Measurements from ENCODE around the gene CLCN5.
A peak's percentile ranks its signal among the peaks of the same experiment; 100 is the strongest.
"Not testable (repeated sequence)": the region's sequence is repeated elsewhere in the genome, so short reads cannot be mapped to it uniquely, and the experiment has no call there.

Gene CLCN5

DNA sequence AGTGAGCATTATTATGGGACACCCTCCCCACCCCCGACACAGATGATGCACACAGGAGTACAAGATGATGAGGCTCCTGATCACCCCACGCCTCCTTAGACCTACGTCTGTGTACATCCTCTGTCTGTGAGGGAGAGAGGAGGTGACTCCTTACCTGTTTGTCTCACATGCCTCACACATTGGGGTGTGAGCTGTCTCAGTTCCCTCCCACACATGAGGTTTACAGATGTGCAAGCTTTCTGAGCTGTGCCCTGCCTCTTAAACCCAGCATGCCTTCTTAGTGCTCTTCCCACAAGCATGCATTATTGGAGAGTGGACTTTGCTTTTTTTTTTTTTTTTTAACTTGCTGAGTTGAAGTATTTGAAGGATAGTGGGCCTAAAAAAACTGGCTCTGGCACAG lies 76.7 kb downstream of the CLCN5 start:
- peak; percentile 24 for DNase-seq

DNA sequence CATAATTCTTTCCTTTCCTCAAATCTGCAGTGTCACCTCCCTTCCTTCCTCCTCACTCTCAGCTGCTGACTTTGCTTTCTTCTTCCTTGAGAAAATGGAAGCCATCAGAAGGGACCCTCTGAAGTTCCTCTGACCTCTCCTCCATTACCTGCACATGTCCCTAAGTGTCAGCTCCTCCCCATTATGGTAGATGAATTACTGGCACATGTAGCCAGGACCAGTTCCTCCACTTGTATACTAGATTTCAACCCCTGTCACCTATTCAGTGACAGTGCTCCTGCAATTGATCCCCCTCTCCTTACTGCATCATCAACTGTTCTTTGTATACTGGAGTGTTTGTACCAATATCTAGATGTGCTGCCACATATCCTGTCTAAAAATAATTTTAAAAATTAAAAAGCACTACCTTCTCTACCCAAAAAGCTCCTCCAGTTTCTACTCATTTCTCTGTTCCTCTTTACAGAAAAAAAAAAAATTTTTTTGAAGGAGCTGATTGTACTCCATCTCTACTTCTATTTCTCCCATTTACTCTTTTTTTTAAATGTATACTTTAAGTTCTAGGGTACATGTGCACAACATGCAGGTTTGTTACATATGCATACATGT lies 78.6 kb downstream of the CLCN5 start:
- DNase-seq = no peak

DNA sequence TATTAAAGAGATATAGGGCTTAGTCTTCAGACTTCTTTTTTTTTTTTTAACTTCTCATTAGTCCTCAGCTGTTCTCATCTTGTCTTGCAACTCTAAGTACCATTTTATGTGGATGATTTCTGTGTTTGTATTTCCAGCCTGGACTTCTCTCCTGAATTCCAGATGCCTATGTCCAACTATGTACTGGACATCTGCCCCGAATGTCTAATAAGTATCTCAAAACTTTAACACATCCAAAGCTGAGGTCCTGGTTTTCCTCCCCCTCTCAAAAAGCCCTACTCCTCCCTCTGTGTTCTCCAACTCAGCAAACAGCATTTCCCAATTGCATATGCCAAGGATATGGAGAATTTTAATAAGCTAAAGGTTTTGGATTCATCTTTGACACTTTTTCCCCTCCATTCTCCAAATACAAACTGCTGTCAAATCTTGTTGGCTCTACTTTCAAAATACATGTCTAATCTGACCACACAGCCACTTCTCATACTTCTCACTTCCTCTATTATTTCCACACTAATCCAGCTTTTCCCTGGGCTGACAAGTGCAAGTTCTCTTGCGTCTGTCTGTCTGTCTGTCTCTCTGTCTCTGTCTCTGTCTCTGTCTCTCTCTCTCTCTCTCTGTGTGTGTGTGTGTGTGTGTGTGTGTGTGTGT lies 79.8 kb downstream of the CLCN5 start:
- no peak for DNase-seq

DNA sequence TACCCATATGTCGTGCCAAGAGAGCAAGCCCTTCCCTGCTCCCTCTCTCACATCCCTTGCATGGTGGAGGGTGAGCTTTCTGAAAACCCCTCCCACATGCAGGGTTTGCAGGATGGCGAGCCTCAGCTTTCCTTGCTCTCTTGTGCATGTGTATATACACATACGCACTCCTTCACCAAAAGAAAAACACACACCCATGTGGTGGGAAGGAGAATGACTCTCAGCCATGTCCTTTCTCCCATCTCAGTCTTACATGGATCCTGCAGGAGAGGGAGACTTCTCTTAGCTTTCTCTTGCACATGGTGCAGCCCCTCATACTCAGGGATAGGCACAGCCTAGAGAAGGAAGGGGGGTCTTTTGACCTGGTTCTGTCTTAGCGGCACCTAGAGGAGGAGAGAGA lies 81.1 kb downstream of the CLCN5 start:
- DNase-seq = no peak

DNA sequence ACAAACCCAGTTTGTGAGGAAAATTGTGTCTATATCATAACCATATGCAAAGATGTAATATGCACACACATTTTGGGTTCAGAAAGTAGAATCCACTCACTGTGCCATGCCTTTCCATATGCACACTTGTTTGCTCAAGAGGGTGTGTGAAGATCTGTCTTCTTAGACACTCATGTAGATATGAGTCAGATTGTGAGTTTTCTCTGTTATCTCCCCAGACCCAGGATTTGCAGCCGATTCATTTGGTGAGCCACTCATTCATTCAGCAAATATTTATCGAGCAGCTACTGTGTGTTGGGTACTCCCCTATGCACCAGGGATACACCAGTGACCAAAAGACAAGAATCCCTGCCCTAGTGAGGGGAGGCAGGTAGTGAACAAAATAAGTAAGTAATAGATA lies 81.5 kb downstream of the CLCN5 start:
- DNase-seq = no peak

DNA sequence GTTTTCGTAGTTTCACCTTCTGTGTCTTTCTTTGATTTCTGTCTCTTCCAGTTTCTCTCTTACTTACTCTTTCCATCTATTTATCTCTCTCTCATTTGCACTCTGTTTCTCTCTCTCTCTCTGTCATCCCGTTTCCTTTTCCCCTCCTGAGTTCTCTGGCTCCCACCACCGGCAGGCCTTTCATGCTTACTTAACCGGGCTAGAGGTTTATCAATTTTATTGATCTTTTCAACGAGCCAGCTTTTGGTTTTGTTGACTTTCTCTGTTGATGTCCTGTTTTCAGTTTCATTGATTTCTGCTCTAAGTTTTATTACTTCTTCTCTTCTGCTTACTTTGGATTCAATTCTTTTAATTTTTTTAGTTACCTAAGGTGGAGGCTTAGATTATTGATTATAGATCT lies 103.2 kb downstream of the CLCN5 start:
- DNase-seq = not testable (repeated sequence)

DNA sequence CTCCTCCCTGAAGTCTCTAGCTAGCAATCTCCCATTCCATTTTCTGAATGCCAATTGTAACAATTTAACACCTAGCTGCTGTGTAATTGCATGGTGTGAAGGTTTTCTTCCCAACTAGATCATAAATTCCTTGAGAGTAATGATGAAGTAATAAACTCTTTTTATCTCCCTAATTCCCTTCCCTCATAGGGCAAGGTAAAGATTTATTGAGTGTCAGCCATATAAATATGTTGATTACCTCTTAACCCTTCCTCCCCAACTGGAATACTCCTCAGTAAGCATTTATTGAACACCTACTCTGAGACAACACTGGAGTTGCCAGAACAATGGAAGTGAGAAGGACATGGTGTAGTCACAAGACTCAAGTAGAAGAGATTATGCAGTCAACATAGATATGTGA lies 112.7 kb downstream of the CLCN5 start:
- DNase-seq = no peak

DNA sequence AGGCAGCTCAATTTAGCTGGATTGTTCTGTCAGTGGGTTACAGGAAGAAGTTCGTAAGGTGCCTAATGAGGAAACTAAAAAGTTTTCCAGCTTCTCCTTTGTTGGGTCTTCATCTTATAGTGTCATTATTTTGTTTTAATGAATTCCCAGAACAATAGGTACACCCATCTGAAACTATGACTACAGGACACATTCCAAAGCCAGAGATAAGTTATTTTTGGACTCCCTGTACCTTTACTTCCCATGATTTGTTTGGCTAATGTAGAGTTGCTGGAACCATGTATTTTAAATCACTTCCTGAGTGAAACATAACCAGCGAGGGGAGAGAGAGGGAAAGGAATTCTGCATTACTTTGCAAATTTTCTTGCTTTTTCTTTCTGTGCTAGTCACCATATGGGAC lies 114.0 kb downstream of the CLCN5 start:
- DNase-seq = no peak

DNA sequence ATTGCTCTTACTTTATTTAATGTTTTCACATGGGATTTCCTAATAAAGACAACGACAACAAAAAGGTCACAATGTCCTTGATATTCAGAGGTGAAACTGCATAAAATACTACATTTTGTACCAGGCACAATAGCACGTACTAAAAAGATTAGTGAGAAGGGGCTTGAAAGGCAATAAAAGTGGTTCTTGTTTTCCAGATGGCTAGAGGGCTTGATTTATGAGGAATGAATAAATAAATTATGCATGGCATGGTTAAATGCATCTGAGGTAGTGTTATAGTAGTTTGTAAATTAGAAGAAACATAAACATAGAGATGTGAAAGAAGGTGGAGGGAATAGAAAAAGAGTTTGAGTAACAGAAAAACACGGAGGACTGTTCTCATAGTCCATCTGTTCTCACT lies 123.4 kb downstream of the CLCN5 start:
- no peak for DNase-seq

DNA sequence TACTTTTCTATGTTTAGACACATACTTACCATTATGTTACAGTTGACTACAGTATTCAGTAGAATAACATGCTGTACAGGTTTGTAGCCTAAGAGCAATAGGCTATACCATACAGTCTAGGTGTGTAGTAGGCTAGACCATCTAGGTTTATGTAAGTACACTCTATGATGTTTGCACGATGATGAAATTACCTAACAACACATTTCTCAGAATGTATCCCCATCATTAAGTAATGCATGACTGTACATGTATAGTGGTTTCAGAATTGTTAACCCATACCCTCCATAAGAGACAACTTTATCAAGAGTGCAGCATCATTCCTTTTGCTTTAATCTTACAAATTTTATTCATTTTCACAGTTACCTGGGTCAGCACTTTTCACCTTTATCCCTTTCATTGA lies 126.8 kb downstream of the CLCN5 start:
- DNase-seq = no peak

DNA sequence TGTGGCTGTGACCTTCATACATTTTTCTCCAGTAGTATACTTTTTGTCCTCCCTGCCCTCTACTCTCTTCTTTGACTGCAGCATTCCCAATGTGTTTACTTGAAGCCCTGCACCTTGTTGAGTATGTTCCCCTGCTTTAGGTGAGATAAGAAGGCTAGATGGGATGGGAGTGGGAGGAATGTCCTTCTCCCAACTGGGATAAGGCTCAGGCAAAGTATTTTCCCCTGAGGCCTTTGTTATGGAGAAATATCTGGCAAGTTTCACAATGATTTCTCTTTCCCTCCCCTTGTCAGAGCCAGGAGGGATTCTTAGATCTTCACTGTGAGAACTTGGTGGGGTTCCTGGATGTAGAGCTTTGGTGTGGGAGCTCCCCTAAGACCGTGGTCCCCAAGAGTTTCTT lies 131.8 kb downstream of the CLCN5 start:
- DNase-seq = no peak

DNA sequence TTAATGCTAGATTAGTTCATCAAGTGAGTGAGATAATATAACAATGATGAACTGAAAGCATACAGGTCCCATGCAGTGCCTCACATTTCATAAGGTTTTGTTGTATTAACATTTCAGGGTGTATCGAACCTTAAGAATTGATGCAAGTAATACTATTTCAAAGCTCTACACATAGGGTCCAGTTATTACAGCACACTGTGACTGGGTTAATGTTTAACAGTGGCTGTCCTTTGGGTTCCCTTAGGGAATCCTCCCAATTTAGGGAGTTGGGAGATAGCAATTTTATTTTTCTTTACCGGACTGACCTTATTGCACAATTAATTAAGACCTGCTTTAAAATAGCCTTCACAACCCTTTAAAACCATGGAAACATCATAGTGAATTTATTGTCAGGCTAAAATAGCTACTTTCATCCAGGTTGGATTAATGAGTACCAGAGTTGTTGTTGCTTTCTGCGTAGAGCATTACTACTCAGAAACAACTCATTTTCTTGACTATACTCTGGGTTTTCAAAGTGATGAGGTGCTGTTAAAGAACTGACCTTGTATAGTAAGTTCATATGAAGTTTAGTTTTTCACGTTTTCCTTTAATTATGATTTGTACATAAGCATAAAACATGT lies 144.0 kb downstream of the CLCN5 start:
- DNase-seq = no peak

DNA sequence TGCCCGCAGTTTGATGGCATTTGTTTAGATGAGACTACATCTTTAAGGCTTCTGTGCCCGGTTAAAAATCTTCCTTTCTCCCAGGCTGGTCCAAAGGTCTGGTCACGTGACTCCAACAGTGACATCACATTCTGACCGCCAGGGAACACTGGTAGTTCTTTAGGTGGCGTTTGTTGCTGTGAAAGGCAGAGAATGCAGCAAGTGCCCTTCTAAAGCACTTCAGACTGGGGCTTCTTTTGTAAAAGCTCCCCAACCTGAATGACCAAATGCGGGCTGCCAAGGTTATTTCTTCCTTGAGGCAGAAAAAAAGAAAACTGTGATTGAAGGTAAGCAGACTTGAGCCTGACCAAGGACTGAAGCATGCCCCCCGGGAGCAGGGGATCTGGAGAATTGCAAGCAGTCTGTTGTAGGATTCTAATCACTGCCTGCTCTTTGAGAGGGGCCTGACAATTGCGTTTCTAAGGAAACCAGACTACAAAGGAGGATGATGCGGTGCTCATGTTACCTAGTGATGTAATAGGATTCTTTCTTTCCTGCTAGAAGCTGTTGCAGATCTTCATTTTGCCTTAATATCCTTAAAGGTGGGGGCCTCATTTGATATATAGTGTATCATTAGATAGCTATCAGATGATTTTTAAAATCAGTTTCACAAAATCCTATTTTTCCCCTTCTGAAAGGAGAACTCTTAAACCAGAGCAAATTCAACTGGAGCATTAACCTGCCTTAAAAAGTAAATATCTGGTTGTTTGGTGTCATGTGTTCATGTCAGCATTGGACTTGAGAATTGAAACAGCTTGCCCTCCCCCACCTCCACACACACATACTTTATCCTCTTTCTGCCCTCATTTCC lies 145.3 kb downstream of the CLCN5 start:
- no peak for DNase-seq

DNA sequence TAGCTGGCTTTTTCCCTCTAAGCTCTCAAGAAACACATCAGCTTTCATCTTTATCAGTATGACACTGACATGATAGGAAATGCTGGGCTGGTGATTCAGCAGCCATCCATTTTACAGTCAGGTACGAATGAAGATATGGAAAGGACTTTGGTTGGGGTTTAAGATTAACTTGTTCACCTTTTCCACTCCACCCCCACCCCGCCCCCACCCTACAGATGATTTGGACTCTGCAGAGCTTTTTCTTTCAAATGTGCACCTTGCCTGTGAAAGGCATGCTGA lies 145.8 kb downstream of the CLCN5 start:
- no peak for DNase-seq

DNA sequence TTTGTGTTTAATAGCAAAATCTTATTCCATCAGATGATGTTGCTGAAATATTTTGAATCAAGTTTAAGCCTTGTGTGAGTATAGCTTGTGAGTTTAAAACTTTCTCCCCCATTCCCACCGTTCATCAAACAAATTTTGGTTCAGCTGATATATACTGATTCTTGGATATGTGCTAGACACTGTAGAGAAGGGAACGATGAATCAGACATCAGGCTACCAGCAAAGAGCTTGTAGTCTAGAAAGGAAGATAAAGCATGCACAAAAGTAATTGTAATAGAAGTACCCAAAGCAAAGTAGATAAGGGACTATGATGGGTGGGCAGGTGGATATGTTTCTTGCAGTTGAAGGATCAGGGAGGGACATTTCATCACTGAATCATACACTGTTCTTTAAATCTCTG lies 146.5 kb downstream of the CLCN5 start:
- no peak for DNase-seq

DNA sequence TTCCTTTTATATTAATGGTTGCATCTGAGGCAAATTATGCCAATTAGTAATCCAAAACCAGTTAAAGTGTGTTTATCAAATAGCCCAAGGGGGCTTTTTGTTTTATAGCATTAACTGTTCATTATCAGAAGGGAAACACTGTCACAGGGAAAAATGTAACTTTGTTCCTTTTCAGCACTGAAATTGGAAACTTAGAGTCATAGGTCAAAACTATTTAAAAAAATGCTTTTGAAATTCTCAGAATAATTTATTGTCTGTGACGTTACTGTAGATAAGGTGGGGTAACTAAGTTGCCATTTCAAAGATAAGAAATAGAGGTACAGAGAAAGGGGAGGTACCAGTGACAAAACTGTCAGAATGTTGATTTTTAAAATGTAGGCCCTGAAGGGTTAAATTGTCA lies 149.1 kb downstream of the CLCN5 start:
- no peak for DNase-seq

DNA sequence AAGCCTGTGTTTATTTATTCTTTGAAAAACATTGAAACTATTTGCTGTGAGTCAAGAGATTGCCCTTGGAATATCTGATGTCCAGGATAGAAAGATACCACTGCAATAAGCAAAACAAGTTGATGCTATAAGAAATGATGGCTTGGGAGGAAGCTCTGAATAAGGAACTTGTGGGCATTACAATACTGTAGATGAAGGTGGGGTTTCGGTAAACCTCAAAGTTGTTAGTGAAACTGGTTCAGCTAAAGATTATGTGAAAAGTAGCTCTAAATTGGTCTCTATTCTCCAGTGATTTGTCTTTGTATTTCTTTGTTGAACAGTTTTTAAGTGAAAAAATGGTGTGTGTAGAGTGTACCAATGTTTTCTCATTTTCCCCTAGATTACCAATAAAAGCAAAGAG lies 149.7 kb downstream of the CLCN5 start:
- DNase-seq = no peak

DNA sequence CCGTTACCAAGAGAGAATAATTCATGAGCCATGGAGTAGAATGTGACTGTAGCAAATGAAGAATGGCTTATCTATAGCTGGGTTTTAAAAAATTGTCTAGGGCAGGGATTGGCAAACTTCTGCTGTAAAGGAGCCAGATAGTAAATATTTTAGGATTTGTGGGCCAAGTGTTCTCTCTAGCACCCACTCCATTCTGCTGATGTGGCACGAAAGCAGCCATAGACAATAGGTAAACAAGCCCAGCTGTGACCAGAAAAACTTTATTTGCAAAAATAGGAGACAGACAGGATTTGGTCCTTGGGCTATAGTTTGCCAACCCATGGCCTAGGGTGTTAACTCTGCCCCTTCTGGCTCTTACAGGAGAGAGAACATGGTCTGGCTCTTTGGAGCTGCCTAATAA lies 151.2 kb downstream of the CLCN5 start:
- no peak for DNase-seq

DNA sequence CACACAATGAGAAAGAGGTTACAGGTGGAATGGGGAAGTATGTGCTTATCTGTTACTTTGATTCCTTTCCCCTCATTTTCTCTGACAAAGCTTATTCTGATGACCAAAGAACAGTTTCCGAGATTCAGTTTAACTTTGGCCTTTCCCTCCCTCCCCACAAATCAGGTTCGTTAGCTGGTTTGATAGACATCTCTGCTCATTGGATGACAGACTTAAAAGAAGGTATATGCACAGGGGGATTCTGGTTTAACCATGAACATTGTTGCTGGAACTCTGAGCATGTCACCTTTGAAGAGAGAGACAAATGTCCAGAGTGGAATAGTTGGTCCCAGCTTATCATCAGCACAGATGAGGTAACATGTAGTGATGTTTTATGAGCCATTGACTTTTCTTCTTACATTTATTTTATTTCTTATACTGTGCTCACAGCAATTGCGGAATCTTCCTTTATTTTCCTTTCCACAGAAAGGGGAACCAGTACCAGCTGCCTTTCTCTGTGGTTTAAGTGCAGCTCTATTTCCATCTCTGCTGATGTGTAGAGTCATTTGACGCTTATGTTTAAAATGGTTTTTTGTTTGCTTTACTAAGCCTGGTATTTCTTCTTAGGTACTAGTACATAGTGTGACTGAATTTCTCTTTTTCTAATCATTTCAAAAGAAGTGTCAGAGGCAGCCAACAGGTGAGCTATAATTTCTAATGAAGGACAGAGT lies 153.4 kb downstream of the CLCN5 start:
- DNase-seq = no peak

DNA sequence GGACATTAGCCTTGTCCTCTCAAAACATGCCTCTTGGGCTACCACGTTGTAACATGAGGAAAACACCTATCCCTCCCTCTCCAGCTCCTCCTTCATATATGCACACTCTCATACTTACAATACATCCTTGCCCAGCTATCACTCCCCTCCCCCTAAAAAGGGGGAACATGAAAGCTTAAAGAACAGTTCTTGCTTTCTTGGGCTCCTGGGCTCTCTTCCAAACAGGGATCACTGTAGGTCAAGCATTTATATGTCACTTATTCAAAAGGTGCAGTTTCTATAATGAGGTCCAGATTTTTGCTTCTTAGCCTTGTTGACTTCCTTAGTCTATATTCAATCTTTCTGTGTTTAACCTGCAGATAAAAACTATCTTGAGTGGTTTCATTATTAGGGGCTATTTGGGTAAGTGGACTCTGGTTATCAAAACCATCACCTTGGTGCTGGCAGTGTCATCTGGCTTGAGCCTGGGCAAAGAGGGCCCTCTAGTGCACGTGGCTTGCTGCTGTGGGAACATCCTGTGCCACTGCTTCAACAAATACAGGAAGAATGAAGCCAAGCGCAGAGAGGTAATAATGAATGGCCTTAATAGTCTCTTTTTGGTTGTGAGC lies 159.0 kb downstream of the CLCN5 start:
- DNase-seq = no peak

DNA sequence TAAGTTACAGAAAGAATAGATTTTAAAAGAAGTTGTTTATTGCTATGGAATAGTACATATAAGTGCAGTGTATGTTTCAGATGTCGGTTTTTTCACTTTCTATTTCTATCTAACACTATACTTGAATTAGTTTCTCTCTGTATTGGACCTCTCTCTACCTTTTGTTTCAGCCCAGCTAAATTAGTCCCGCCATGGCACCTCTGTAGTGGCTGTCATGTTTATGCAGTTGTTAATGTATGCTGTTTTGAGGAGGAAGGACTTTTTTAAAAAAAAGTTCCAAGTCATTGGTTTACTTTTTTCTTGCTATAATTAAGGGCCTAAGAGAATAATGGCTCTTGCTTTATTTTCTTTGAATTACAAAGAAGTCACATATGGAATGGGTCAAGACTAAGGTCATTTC lies 160.3 kb downstream of the CLCN5 start:
- DNase-seq = no peak

DNA sequence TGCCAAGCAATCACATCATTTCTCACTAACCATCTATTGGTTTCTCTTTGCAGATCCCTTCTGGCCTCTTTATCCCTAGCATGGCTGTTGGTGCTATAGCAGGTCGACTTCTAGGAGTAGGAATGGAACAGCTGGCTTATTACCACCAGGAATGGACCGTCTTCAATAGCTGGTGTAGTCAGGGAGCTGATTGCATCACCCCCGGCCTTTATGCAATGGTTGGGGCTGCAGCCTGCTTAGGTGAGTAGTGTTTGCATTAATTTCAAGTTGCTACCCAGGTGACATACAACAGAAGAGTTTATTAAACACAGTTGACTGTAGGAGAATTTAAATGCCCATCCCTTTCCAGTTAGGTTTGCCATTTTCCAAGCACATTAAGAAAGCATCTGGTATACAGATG lies 166.2 kb downstream of the CLCN5 start:
- no peak for DNase-seq

DNA sequence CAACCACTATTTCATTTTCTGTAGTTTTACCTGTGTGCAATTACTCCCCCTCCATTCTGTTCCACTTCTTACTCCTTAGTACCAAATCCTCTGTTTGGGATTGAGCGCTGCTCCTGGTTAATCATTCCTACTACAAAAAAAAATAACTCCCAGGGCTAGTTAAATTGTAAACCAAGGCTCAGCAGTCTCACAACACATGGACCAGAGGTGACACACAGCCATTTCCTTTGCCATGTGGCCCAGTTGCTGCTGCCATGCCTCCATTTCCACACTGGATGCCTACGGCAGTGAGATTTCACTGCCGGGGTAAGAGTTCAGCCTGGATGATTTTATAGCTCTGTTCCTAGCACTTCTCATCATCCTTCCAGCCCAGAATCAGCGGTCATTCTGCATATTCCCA lies 171.2 kb downstream of the CLCN5 start:
- no peak for DNase-seq

Measured in stimulated activated CD8-positive, alpha-beta memory T cell treated with anti-CD3 and anti-CD28 coated beads, Interleukin-4, amount 100 ng/mL, for 48 hours (primary cell).